Lung (tissue), 13 donors: ENCODE measurements around the gene HACD1. TPM values are rescaled to one million over a fixed set of nuclear protein-coding genes. Genes with fewer than 3 reads are reported as not detected.

Experiments
- ATAC-seq: fragments of 200-7000 bp; cut with Tn5 transposase; one replicate; pipeline ENCODE4 v1.9.1; 2020; ENCODE audit warnings: moderate number of reproducible peaks; ENCODE audit not compliant: insufficient read depth, low FRiP score
- DNase-seq, 3 donors: peaks; one replicate each; pipeline ENCODE4 v3.0.0-alpha.2; 2013 to 2017
- H3K27ac ChIP-seq, 2 donors: one replicate each; pipeline ENCODE4 v1.5.1; 2013; ENCODE audit warnings: mild to moderate bottlenecking in 2 of 2, moderate library complexity in 2 of 2, control low read depth in 1 of 2, inconsistent platforms in 1 of 2, low read depth in 1 of 2, low read length in 1 of 2
- H3K27me3 ChIP-seq, 3 donors: one replicate each; pipeline ENCODE4 v1.5.1; 2013; ENCODE audit warnings: low read length in 2 of 3; ENCODE audit not compliant: control insufficient read depth in 3 of 3, insufficient read depth in 3 of 3
- H3K36me3 ChIP-seq, 4 donors: one replicate each; pipeline ENCODE4 v1.5.1; 2013; ENCODE audit warnings: low read length in 4 of 4, mild to moderate bottlenecking in 1 of 4, moderate library complexity in 1 of 4; ENCODE audit not compliant: control insufficient read depth in 4 of 4, insufficient read depth in 4 of 4
- H3K4me1 ChIP-seq, 5 donors: one replicate each; pipeline ENCODE4 v1.5.1; 2013; ENCODE audit warnings: low read length in 5 of 5, mild to moderate bottlenecking in 2 of 5, moderate library complexity in 1 of 5; ENCODE audit not compliant: control insufficient read depth in 5 of 5, insufficient read depth in 5 of 5
- H3K4me3 ChIP-seq: one replicate; pipeline ENCODE4 v1.5.1; 2013; ENCODE audit warnings: mild to moderate bottlenecking, control low read depth, moderate library complexity
- H3K9ac ChIP-seq, 2 donors: one replicate each; pipeline ENCODE4 v1.5.1; 2013; ENCODE audit warnings: low read length in 2 of 2, control low read depth in 1 of 2; ENCODE audit not compliant: insufficient read depth in 1 of 2
- H3K9me3 ChIP-seq, 4 donors: one replicate each; pipeline ENCODE4 v1.5.1; 2013; ENCODE audit warnings: low read length in 3 of 4, mild to moderate bottlenecking in 1 of 4, moderate library complexity in 1 of 4; ENCODE audit not compliant: control insufficient read depth in 4 of 4, insufficient read depth in 3 of 4
- WGBS, 2 donors: extraction: QIAGEN DNeasy Blood & Tissue Kit; methylation state at CpG; one replicate each; pipeline ENCODE4 v1.1.7; 2013; 5-methylcytosine and 5-hydroxymethylcytosine counted together
- polyA plus RNA-seq, 2 donors: library from polyadenylated mRNA; stranded (reverse); fragments of 200-250 nt; gene quantifications; one replicate each; pipeline ENCODE4 v1.2.1, GENCODE V29; 2013
- small RNA-seq: library from RNA; depleted of rRNA; stranded (forward); fragments of <200 nt; gene quantifications from one replicate; pipeline ENCODE3, GENCODE V24; 2014; ENCODE audit warnings: low replicate concordance
- total RNA-seq, 2 donors: library from RNA; depleted of rRNA in 1 of 2; stranded (reverse); fragments of >200 nt in 1 of 2; gene quantifications; one replicate each; pipeline ENCODE4 v1.2.1, GENCODE V29; 2014 to 2021
- TF ChIP-seq, protein P1 (sequence below): IDR thresholded peaks from 2 replicates; pipeline ENCODE4 v1.5.1; 2012; ENCODE audit warnings: mild to moderate bottlenecking; ENCODE audit errors: control extremely low read depth, extremely low read depth
- donor health status: control.
- donor health status: control.
- donor health status: Bipolar disorder and iron deficiency.
- donor health status: healthy.
- donor health status: DM: yes; HTN: yes; CAD: no.

HACD1 gene
- total and polyA plus RNA-seq, 4 donors, result 11.5 to 49.2 (median 24.3) TPM

DNA sequence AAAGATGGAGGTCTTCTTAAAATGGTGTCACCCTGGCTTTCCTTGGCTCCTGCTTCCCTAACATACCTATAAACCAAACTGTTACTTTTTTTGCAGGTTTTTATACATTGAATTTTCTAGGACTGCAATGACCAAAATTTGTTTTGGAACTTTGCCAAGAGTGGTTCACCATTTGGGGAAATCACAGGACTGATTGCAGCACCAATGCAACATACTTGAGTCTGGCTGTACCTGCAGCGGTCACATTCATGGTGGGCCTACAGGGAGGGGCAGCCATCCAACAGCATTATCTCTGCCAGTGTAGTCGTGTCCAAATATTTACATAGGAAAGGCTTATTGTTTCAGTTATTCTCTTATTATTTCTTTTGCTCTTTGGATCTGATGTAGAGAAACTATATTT is 69.0 kb downstream of the HACD1 start:
- TF ChIP-seq, protein P1, sequence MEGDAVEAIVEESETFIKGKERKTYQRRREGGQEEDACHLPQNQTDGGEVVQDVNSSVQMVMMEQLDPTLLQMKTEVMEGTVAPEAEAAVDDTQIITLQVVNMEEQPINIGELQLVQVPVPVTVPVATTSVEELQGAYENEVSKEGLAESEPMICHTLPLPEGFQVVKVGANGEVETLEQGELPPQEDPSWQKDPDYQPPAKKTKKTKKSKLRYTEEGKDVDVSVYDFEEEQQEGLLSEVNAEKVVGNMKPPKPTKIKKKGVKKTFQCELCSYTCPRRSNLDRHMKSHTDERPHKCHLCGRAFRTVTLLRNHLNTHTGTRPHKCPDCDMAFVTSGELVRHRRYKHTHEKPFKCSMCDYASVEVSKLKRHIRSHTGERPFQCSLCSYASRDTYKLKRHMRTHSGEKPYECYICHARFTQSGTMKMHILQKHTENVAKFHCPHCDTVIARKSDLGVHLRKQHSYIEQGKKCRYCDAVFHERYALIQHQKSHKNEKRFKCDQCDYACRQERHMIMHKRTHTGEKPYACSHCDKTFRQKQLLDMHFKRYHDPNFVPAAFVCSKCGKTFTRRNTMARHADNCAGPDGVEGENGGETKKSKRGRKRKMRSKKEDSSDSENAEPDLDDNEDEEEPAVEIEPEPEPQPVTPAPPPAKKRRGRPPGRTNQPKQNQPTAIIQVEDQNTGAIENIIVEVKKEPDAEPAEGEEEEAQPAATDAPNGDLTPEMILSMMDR, result no peak
- H3K4me1 ChIP-seq, result peaks cover 0 to 14% (median 5%) of the 10 kb centered on the region in 5 donors
- no peak overlapping the region for H3K9ac ChIP-seq
- no peak for ATAC-seq
- DNase-seq, result peak in 2 of 3 donors; percentile 43 to 46
- H3K36me3 ChIP-seq, result no peaks in the 10 kb centered on the region
- H3K9me3 ChIP-seq, result no peaks in the 10 kb centered on the region
- no peak overlapping the region for H3K27ac ChIP-seq
- WGBS, 2 donors, result 58 to 70% methylated on average over 2 of the region's 2 CpGs
- H3K4me3 ChIP-seq, result no peak overlapping the region
- no peaks in the 10 kb centered on the region for H3K27me3 ChIP-seq

- WGBS, 2 donors, result 72 to 86% methylated on average over 2 of the region's 2 CpGs
Observed at GRCh38 chr10:17547060-17547459, 70.1 kb downstream of the HACD1 start.

GRCh38 chr10:17544465-17544864 is 72.7 kb downstream of the HACD1 start:
- WGBS, 2 donors, result 93 to 94% methylated on average over 9 of the region's 9 CpGs
- TF ChIP-seq, protein P1, result no peak
- DNase-seq (no peak), ATAC-seq (no peak)
- Histone ChIP-seq H3K4me3 (no peak overlapping the region), H3K9ac (no peak overlapping the region), H3K36me3 (no peaks in the 10 kb centered on the region), H3K9me3 (no peaks in the 10 kb centered on the region), H3K27me3 (no peaks in the 10 kb centered on the region), H3K4me1 (peaks cover 0 to 14% (median 5%) of the 10 kb centered on the region in 5 donors), H3K27ac (no peak overlapping the region)

More at GRCh38 chr10:17547060-17547459, 70.1 kb downstream of the HACD1 start:
- ATAC-seq (no peak), DNase-seq (no peak)
- TF ChIP-seq, protein P1, result no peak
- Histone ChIP-seq H3K27me3 (no peaks in the 10 kb centered on the region), H3K4me1 (peaks cover 0 to 14% (median 5%) of the 10 kb centered on the region in 5 donors), H3K4me3 (no peak overlapping the region), H3K9ac (no peak overlapping the region), H3K27ac (no peak overlapping the region), H3K36me3 (no peaks in the 10 kb centered on the region), H3K9me3 (no peaks in the 10 kb centered on the region)

Small RNA genes lying within 50 kb of the gene (small RNA-seq; reads per million reads assigned to genes)
- gene AC069542.2, result not detected

Other genes with a start within 250 kb of the HACD1 start
- 10 to 100 TPM in 1 of 2 donors, 1 to 10 TPM in 1; 4.0 to 22.0 TPM for gene ST8SIA6, start 162.8 kb downstream of the HACD1 start, total RNA-seq
- 1 to 10 TPM in 1 of 2 donors, under 1 TPM in 1; 0.43 to 1.8 TPM for gene ST8SIA6, start 162.8 kb downstream of the HACD1 start, polyA plus RNA-seq
- gene STAM, start 26.8 kb upstream of the HACD1 start, total RNA-seq, result 10 to 100 TPM; 25.4 to 76.8 TPM
- 10 to 100 TPM; 11.9 to 15.5 TPM for gene STAM, start 26.8 kb upstream of the HACD1 start, polyA plus RNA-seq
- 1 to 10 TPM in 1 of 2 donors, under 1 TPM in 1; 0.37 to 2.1 TPM for gene TMEM236, start 134.8 kb upstream of the HACD1 start, total RNA-seq
- under 1 TPM; 0.65 to 0.75 TPM for gene TMEM236, start 134.8 kb upstream of the HACD1 start, polyA plus RNA-seq
- 100 to 1,000 TPM in 1 of 2 donors, 10 to 100 TPM in 1; 14.0 to 161 TPM for gene MRC1, start 192.0 kb upstream of the HACD1 start, total RNA-seq
- gene MRC1, start 192.0 kb upstream of the HACD1 start, polyA plus RNA-seq, result 10 to 100 TPM; 39.4 to 47.8 TPM